ENCODE data around the gene LRFN2.

The LRFN2 gene

GRCh38 chr6:40586369-40587201 lies 579 bp downstream of the LRFN2 start:
- in situ Hi-C loops (cut with MboI; ENCODE audit: low sequenced_read_pairs): no loop called here

GRCh38 chr6:40585651-40586269 lies 1.4 kb downstream of the LRFN2 start:
- in situ Hi-C loops (cut with MboI; ENCODE audit: low sequenced_read_pairs): no loop called here

- in situ Hi-C loops (cut with MboI; ENCODE audit: low sequenced_read_pairs): no loop called here
These were observed 1.9 kb downstream of the LRFN2 start for GRCh38 chr6:40585223-40585622.

GRCh38 chr6:40584741-40585140 lies 2.4 kb downstream of the LRFN2 start:
- in situ Hi-C loops (cut with MboI; ENCODE audit: low sequenced_read_pairs): no loop called here

GRCh38 chr6:40583709-40584108 lies 3.5 kb downstream of the LRFN2 start:
- in situ Hi-C loops (cut with MboI; ENCODE audit: low sequenced_read_pairs): no loop called here

GRCh38 chr6:40582892-40583291 lies 4.3 kb downstream of the LRFN2 start:
- in situ Hi-C loops (cut with MboI; ENCODE audit: low sequenced_read_pairs): no loop called here

- in situ Hi-C loops (cut with MboI; ENCODE audit: low sequenced_read_pairs): no loop called here
These were observed 8.1 kb downstream of the LRFN2 start for GRCh38 chr6:40579101-40579500.

GRCh38 chr6:40577672-40578071 lies 9.5 kb downstream of the LRFN2 start:
- in situ Hi-C loops (cut with MboI; ENCODE audit: low sequenced_read_pairs): no loop called here

GRCh38 chr6:40573221-40573620 lies 13.9 kb downstream of the LRFN2 start:
- in situ Hi-C loops (cut with MboI; ENCODE audit: low sequenced_read_pairs): no loop called here

- in situ Hi-C loops (cut with MboI; ENCODE audit: low sequenced_read_pairs): no loop called here
These were observed 17.8 kb downstream of the LRFN2 start for GRCh38 chr6:40569162-40569910.

GRCh38 chr6:40568062-40568708 lies 19.0 kb downstream of the LRFN2 start:
- in situ Hi-C loops (cut with MboI; ENCODE audit: low sequenced_read_pairs): no loop called here

GRCh38 chr6:40563111-40563510 lies 24.1 kb downstream of the LRFN2 start:
- in situ Hi-C loops (cut with MboI; ENCODE audit: low sequenced_read_pairs): no loop called here

- in situ Hi-C loops (cut with MboI; ENCODE audit: low sequenced_read_pairs): no loop called here
These were observed 28.1 kb downstream of the LRFN2 start for GRCh38 chr6:40559056-40559455.

GRCh38 chr6:40558102-40558501 lies 29.1 kb downstream of the LRFN2 start:
- in situ Hi-C loops (cut with MboI; ENCODE audit: low sequenced_read_pairs): no loop called here

GRCh38 chr6:40556881-40557280 lies 30.3 kb downstream of the LRFN2 start:
- in situ Hi-C loops (cut with MboI; ENCODE audit: low sequenced_read_pairs): no loop called here

GRCh38 chr6:40556023-40556422 lies 31.1 kb downstream of the LRFN2 start:
- in situ Hi-C loops (cut with MboI; ENCODE audit: low sequenced_read_pairs): no loop called here

GRCh38 chr6:40555092-40555491 lies 32.1 kb downstream of the LRFN2 start:
- in situ Hi-C loops (cut with MboI; ENCODE audit: low sequenced_read_pairs): no loop called here

GRCh38 chr6:40552941-40553340 lies 34.2 kb downstream of the LRFN2 start:
- in situ Hi-C loops (cut with MboI; ENCODE audit: low sequenced_read_pairs): no loop called here

GRCh38 chr6:40551966-40552505 lies 35.1 kb downstream of the LRFN2 start:
- in situ Hi-C loops (cut with MboI; ENCODE audit: low sequenced_read_pairs): no loop called here

GRCh38 chr6:40550202-40551101 lies 36.7 kb downstream of the LRFN2 start:
- in situ Hi-C loops (cut with MboI; ENCODE audit: low sequenced_read_pairs): no loop called here

Data from HL-60/S4 treated with phorbol 12-myristate 13-acetate at 8.2 ng/mL for 4 days and 3 days (cell line).